NCI-H510A treated with DMSO at 0.1 percent for 48 hours (cell line): ENCODE results near the gene ZBTB46.

ENCODE experiments used
- DNase-seq: peaks from one replicate; lab custom pipeline; 2025; lab: John Stamatoyannopoulos, UW

The ZBTB46 gene

GRCh38 chr20:63745961-63746731 is 84.9 kb downstream of the ZBTB46 start:
- no peak for DNase-seq

GRCh38 chr20:63745424-63745805 is 85.6 kb downstream of the ZBTB46 start:
- DNase-seq = no peak

- DNase-seq = no peak
Observed at GRCh38 chr20:63744574-63745423, 86.3 kb downstream of the ZBTB46 start.

GRCh38 chr20:63744158-63744557 is 86.9 kb downstream of the ZBTB46 start:
- no peak for DNase-seq

- DNase-seq = no peak
Observed at GRCh38 chr20:63743210-63743970, 87.7 kb downstream of the ZBTB46 start.

- no peak for DNase-seq
Observed at GRCh38 chr20:63742381-63743024, 88.6 kb downstream of the ZBTB46 start.

GRCh38 chr20:63741676-63742380 is 89.2 kb downstream of the ZBTB46 start:
- no peak for DNase-seq

GRCh38 chr20:63741354-63741675 is 89.7 kb downstream of the ZBTB46 start:
- no peak for DNase-seq

GRCh38 chr20:63740627-63741353 is 90.3 kb downstream of the ZBTB46 start:
- DNase-seq = peak; percentile 89

- no peak for DNase-seq
Observed at GRCh38 chr20:63740070-63740626, 90.9 kb downstream of the ZBTB46 start.

- DNase-seq = peak; percentile 35
Observed at GRCh38 chr20:63739130-63740069, 91.7 kb downstream of the ZBTB46 start, which contains the start of gene SLC2A4RG. TSS of gene SLC2A4RG (plus strand) at chr20:63739776. CDS start at chr20:63739913, 137 bp downstream.

- no peak for DNase-seq
Observed at GRCh38 chr20:63738687-63739129, 92.4 kb downstream of the ZBTB46 start.

- DNase-seq = no peak
Observed at GRCh38 chr20:63737945-63738686, 92.9 kb downstream of the ZBTB46 start.

- DNase-seq = no peak
Observed at GRCh38 chr20:63737695-63737944, 93.4 kb downstream of the ZBTB46 start.

- DNase-seq = no peak
Observed at GRCh38 chr20:63736893-63737694, 94.0 kb downstream of the ZBTB46 start.

GRCh38 chr20:63735859-63736718 is 95.0 kb downstream of the ZBTB46 start, which contains the start of gene LIME1:
TSS of gene LIME1 (plus strand) at chr20:63736664. CDS start at chr20:63737550, 886 bp downstream.
- DNase-seq = no peak
